HG03575 (cell line): ENCODE data around the gene CLCN3.
A peak's percentile ranks its signal among the peaks of the same experiment; 100 is the strongest.
"Not testable (repeated sequence)": the region's sequence is repeated elsewhere in the genome, so short reads cannot be mapped to it uniquely, and the experiment has no call there.

Experiments
- ATAC-seq: cut with Tn5 transposase; IDR thresholded peaks from one replicate; pipeline ENCODE4 v1.9.1; 2021; ENCODE audit not compliant: unreplicated experiment, insufficient number of reproducible peaks, low FRiP score; ENCODE audit errors: extremely low read depth

The CLCN3 gene

GRCh38 chr4:169756971-169757574 lies 136.7 kb downstream of the CLCN3 start:
- no peak for ATAC-seq

- ATAC-seq: peak; percentile 79
Observed at GRCh38 chr4:169757575-169758184, 137.3 kb downstream of the CLCN3 start, which contains the start of gene HPF1. HPF1 (minus strand) TSS chr4:169757944; CDS start chr4:169757877, 67 bp downstream.

GRCh38 chr4:169758401-169758962 lies 138.1 kb downstream of the CLCN3 start:
- ATAC-seq: no peak

- no peak for ATAC-seq
Observed at GRCh38 chr4:169761846-169762245, 141.5 kb downstream of the CLCN3 start.

GRCh38 chr4:169765835-169766234 lies 145.5 kb downstream of the CLCN3 start:
- ATAC-seq: no peak

- no peak for ATAC-seq
Observed at GRCh38 chr4:169766741-169767140, 146.4 kb downstream of the CLCN3 start.

GRCh38 chr4:169768385-169768784 lies 148.0 kb downstream of the CLCN3 start:
- ATAC-seq: no peak

- no peak for ATAC-seq
Observed at GRCh38 chr4:169770416-169770815, 150.0 kb downstream of the CLCN3 start.

GRCh38 chr4:169771556-169772080 lies 151.2 kb downstream of the CLCN3 start:
- ATAC-seq: not testable (repeated sequence)
